Omental fat pad (tissue), 4 donors: ENCODE data around the gene RHCG. TPM values are rescaled to one million over a fixed set of nuclear protein-coding genes. Genes with fewer than 3 reads are reported as not detected.

Experiments
- ATAC-seq: fragments of 150-250 bp; one replicate; pipeline ENCODE4 v1.9.1; 2016; ENCODE audit warnings: mild to moderate bottlenecking, moderate library complexity; ENCODE audit not compliant: low FRiP score
- DNase-seq: peaks from one replicate; pipeline ENCODE4 v3.0.0-alpha.2; 2019; ENCODE audit warnings: low spot score
- CTCF ChIP-seq, 3 donors: fragments of 450-650 bp; IDR thresholded peaks; one replicate each; pipeline ENCODE4 v1.5.1; 2016 to 2017; ENCODE audit warnings: antibody characterized with exemption in 3 of 3, mild to moderate bottlenecking in 3 of 3, moderate library complexity in 2 of 3
- total RNA-seq, 4 donors: library from RNA; depleted of rRNA; stranded (reverse); fragments of >200 nt; gene quantifications; one replicate each; pipeline ENCODE4 v1.1.0, GENCODE V29; 2016

Gene RHCG
- total RNA-seq, 4 donors from 2014 or later = 0.46 to 15.5 TPM; not detected in 2

- TF ChIP-seq CTCF (IDR thresholded peaks at IDR 0.05) = no peak
- DNase-seq (no peak), ATAC-seq (no peak)
Measured at GRCh38 chr15:89455535-89455934, 40.8 kb downstream of the RHCG start.

GRCh38 chr15:89452330-89452836 is 44.0 kb downstream of the RHCG start:
- DNase-seq (no peak), ATAC-seq (no peak)
- TF ChIP-seq CTCF (IDR thresholded peaks at IDR 0.05) = no peak

- ATAC-seq = no peak
- no peak for DNase-seq
- no peak for TF ChIP-seq CTCF (IDR thresholded peaks at IDR 0.05)
Measured at GRCh38 chr15:89451846-89452245, 44.5 kb downstream of the RHCG start.

- TF ChIP-seq CTCF (IDR thresholded peaks at IDR 0.05) = no peak
- no peak for DNase-seq
- ATAC-seq = no peak
Measured at GRCh38 chr15:89450076-89451006, 46.0 kb downstream of the RHCG start.

GRCh38 chr15:89448825-89449224 is 47.6 kb downstream of the RHCG start:
- ATAC-seq (no peak), DNase-seq (no peak)
- no peak for TF ChIP-seq CTCF (IDR thresholded peaks at IDR 0.05)

GRCh38 chr15:89447676-89448075 is 48.7 kb downstream of the RHCG start:
- TF ChIP-seq CTCF (IDR thresholded peaks at IDR 0.05) = no peak
- ATAC-seq = no peak
- no peak for DNase-seq
